ENCODE results near the gene AGRN.
"Not testable (repeated sequence)": the region's sequence is repeated elsewhere in the genome, so short reads cannot be mapped to it uniquely, and the experiment has no call there.

DNA sequence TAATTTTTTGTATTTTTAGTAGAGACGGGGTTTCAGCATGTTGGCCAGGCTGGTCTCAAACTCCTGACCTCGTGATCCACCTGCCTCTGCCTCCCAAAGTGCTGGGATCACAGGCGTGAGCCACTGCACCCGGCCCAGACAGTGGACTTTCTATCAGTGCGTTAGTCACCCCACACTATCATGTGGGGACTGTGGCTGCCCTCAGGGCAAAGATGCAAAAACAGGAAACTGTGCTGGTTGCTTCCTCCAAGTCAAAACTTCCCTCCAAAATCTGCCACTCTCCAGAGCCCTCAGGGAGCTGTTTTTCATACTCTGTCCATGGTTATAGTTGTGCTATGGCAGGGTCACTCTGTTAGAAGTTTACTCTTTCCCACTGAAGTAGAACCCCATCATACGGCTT lies 84.2 kb downstream of the AGRN start:
- TF ChIP-seq POLR2A (IDR thresholded peaks at IDR 0.05; ENCODE audit: low read length); GATA1 (IDR thresholded peaks at IDR 0.05; ENCODE audit: low read depth, low read length): not testable (repeated sequence)

Data from erythroblast (primary cell).